ENCODE measurements around the gene MAPRE2. TPM values are rescaled to one million over a fixed set of nuclear protein-coding genes. Genes with fewer than 3 reads are reported as not detected.
A peak's percentile ranks its signal among the peaks of the same experiment; 100 is the strongest.

The MAPRE2 gene
- total and polyA plus RNA-seq, 4 donors = 65.3 to 203 (median 129) TPM

DNA sequence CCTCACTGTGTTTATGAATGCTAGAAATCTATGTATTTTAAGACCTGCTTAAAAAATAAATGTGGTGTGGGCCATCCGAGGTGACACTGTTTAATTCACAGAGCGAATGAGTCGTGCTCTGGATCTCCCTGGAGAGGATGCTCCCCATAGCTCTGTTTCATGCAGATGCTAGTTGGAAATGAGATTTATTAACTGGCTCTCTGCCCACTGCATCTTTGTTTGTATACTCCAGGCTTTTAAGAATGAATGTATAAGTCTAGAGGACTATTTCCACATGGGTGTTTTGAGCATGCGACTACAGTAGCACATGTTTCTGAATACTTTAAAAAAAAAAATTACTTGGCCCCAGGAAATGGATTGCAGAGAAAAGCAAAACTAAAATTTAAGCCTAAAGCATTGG is 3.9 kb downstream of the MAPRE2 start:
- H3K4me3 ChIP-seq (ENCODE audit: low read depth, low read length) = no peak overlapping the region
- 8% methylated on average over 3 of the region's 4 CpGs for WGBS (ENCODE audit: insufficient coverage)
- H3K4me1 ChIP-seq (ENCODE audit: control insufficient read depth, insufficient read depth, low read length) = peaks cover 8% of the 10 kb centered on the region
- H3K36me3 ChIP-seq (ENCODE audit: control insufficient read depth, insufficient read depth, low read length) = no peaks in the 10 kb centered on the region
- H3K9me3 ChIP-seq (ENCODE audit: control insufficient read depth, insufficient read depth, low read length) = no peaks in the 10 kb centered on the region
- no peaks in the 10 kb centered on the region for H3K27me3 ChIP-seq (ENCODE audit: control insufficient read depth, insufficient read depth, low read length)
- peak overlapping the region; percentile 25 for H3K27ac ChIP-seq (ENCODE audit: low read depth, low read length)
- DNase-seq (ENCODE audit: low read depth in 4 of 6, low spot score in 6 of 6) = peak in 2 of 6 donors; percentile 60 to 68

DNA sequence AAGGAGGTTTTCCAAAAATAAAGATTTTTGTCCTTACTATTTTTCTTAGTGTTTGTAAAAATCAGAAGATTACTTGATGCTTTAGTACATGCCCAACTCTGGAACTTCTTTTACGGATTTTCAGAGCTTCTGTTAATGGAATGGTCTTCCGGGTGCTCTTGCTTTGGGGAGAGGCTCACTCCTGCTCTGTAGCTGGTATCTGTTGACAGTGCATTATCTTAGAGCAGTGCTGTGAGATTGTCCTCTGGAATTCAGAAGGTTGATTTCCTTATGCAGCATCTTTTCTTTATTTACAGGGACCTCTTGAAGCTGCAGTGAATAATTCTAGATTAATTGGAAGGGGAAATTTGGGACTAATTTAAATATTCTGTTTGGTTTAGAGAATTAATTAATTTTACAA is 4.6 kb downstream of the MAPRE2 start:
- Histone ChIP-seq H3K4me3 (ENCODE audit: low read depth, low read length) (no peak overlapping the region), H3K27me3 (ENCODE audit: control insufficient read depth, insufficient read depth, low read length) (no peaks in the 10 kb centered on the region), H3K27ac (ENCODE audit: low read depth, low read length) (peak overlapping the region; percentile 25), H3K9me3 (ENCODE audit: control insufficient read depth, insufficient read depth, low read length) (no peaks in the 10 kb centered on the region), H3K4me1 (ENCODE audit: control insufficient read depth, insufficient read depth, low read length) (peaks cover 8% of the 10 kb centered on the region), H3K36me3 (ENCODE audit: control insufficient read depth, insufficient read depth, low read length) (no peaks in the 10 kb centered on the region)
- 40% methylated on average over 1 of the region's 2 CpGs for WGBS (ENCODE audit: insufficient coverage)
- DNase-seq (ENCODE audit: low read depth in 4 of 6, low spot score in 6 of 6) = no peak

DNA sequence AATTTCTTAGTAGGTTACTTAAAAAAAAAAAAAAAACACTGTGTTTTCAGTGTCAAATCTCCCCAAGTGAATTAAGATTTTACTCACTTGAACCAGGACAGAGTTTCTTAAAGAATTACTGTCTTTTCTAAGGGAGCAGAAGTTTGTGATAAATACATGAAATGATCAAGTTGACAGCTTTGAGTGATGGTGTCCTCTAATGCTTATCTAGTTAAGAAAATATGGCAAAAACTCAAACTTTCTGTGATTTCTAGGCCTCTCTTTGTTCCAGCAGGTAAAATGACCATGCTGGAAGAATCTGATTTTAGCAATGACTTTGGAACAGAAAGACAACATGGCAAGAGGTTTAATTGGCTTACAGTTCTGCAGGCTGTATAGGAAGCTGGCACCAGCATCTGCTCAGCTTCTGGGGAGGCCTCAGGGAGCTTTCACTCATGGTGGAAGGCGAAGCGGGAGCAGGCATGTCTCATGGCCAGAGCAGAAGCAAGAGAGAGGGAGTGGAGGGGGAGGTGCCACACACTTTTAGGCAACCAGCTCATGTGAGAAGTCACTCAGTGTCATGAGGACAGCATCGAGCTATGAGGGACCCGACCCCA is 6.6 kb downstream of the MAPRE2 start:
- Histone ChIP-seq H3K9me3 (ENCODE audit: control insufficient read depth, insufficient read depth, low read length) (no peaks in the 10 kb centered on the region), H3K4me3 (ENCODE audit: low read depth, low read length) (no peak overlapping the region), H3K27me3 (ENCODE audit: control insufficient read depth, insufficient read depth, low read length) (no peaks in the 10 kb centered on the region), H3K27ac (ENCODE audit: low read depth, low read length) (no peak overlapping the region), H3K4me1 (ENCODE audit: control insufficient read depth, insufficient read depth, low read length) (peaks cover 8% of the 10 kb centered on the region), H3K36me3 (ENCODE audit: control insufficient read depth, insufficient read depth, low read length) (no peaks in the 10 kb centered on the region)
- 94% methylated on average over 2 of the region's 4 CpGs for WGBS (ENCODE audit: insufficient coverage)
- DNase-seq (ENCODE audit: low read depth in 4 of 6, low spot score in 6 of 6) = no peak

DNA sequence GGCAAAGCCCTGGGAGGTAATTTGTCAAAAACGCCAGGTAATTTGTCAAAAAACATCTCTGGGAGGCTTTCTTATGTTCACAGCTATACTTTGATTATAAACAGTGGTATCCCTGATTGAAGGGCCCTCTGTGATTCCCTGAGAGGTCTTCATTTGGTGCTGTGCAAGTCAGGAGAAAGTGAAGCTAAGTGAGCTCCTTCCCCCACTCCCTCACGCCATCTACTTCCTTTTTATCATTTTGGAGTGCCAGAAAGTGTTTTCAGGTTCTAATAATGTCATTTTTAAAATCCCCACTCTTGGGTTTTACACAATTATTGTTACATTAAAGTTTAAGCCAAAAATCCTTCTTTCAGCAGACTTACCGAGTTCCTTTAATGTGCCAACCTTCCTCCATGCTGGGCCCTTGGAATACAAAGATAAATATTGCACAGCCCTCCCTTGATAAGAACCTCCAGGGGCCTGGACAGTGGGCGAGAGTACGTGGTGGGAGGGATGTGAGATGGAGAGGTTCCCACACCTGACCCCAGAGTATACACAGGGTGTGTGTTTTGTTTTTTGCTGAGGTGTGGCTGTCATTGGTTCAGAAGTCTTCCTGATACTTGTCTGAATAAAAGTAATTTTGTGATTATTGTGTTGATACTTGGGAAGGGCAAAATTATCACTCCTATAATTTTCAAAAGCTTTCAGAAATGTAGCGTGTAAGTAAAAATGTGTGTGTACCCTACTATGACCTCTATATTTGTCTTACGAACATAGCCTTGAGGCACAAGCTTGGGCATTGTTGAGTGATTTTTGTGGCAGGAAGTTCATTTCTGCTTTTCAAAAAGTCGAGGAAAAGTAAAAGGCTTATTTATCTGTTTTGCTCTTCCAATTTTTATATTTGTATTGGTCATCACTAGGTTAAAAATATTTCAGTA is 8.2 kb downstream of the MAPRE2 start:
- peaks cover 3% of the 10 kb centered on the region for H3K4me1 ChIP-seq (ENCODE audit: control insufficient read depth, insufficient read depth, low read length)
- no peaks in the 10 kb centered on the region for H3K36me3 ChIP-seq (ENCODE audit: control insufficient read depth, insufficient read depth, low read length)
- WGBS (ENCODE audit: insufficient coverage) = no CpG with 5 or more reads among the region's 8 CpGs
- no peaks in the 10 kb centered on the region for H3K27me3 ChIP-seq (ENCODE audit: control insufficient read depth, insufficient read depth, low read length)
- H3K4me3 ChIP-seq (ENCODE audit: low read depth, low read length) = no peak overlapping the region
- H3K27ac ChIP-seq (ENCODE audit: low read depth, low read length) = peak overlapping the region; percentile 71
- no peaks in the 10 kb centered on the region for H3K9me3 ChIP-seq (ENCODE audit: control insufficient read depth, insufficient read depth, low read length)
- no peak for DNase-seq (ENCODE audit: low read depth in 4 of 6, low spot score in 6 of 6)

DNA sequence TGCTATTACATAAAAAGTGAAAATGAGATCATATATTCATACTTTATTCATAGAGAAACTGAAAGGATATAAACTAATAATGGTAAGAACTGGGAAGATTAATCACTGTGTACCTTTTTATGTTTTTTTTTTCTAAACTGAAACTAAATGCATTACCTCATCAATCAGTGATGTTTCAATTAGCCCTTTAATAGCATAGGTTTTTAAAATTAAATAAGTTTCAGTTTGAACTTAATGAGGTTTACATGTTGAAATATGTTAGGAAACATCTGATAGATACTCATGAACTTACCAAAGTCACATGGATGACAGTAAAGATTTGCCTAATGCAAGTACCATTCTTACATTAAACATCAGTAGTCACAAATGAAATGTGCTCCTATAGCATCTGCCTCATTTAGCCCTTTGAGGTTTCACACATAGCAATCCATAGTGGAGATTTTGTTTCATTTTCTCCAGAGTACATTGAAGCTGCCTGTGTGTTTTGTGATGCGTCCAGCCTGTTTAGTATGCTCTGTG is 8.9 kb downstream of the MAPRE2 start:
- H3K27me3 ChIP-seq (ENCODE audit: control insufficient read depth, insufficient read depth, low read length) = no peaks in the 10 kb centered on the region
- no peak for DNase-seq (ENCODE audit: low read depth in 4 of 6, low spot score in 6 of 6)
- no peaks in the 10 kb centered on the region for H3K9me3 ChIP-seq (ENCODE audit: control insufficient read depth, insufficient read depth, low read length)
- peak overlapping the region; percentile 71 for H3K27ac ChIP-seq (ENCODE audit: low read depth, low read length)
- H3K4me3 ChIP-seq (ENCODE audit: low read depth, low read length) = no peak overlapping the region
- no peaks in the 10 kb centered on the region for H3K4me1 ChIP-seq (ENCODE audit: control insufficient read depth, insufficient read depth, low read length)
- H3K36me3 ChIP-seq (ENCODE audit: control insufficient read depth, insufficient read depth, low read length) = no peaks in the 10 kb centered on the region
- no CpG with 5 or more reads among the region's 1 CpG for whole genome bisulfite sequencing (ENCODE audit: insufficient coverage)

DNA sequence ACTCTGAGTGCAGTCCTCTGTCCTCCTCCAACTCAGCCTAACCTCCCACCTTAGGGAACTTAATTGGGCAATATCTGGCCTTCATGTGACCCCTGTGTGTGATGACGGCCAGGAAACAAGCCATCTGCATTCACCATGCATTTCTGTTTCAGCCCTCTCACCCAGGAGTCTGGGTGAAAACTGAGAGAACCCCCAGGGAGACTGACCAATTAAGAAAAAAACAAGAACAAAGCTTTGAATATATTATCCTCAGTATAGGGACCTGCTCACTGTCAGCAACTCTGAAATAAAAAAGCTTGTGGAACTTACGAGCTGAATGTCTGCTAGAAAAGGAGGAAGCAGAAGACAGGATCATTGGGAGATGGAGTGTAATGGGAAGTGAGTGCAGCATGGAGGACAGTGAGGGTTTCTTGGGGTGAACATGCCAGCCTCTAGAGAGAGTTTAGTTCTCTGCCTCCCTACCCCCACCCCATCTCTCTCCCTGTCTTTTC is 9.5 kb downstream of the MAPRE2 start:
- Histone ChIP-seq H3K4me1 (ENCODE audit: control insufficient read depth, insufficient read depth, low read length) (no peaks in the 10 kb centered on the region), H3K36me3 (ENCODE audit: control insufficient read depth, insufficient read depth, low read length) (no peaks in the 10 kb centered on the region), H3K27me3 (ENCODE audit: control insufficient read depth, insufficient read depth, low read length) (no peaks in the 10 kb centered on the region), H3K9me3 (ENCODE audit: control insufficient read depth, insufficient read depth, low read length) (no peaks in the 10 kb centered on the region), H3K27ac (ENCODE audit: low read depth, low read length) (peak overlapping the region; percentile 71), H3K4me3 (ENCODE audit: low read depth, low read length) (no peak overlapping the region)
- 33% methylated on average over 1 of the region's 2 CpGs for WGBS (ENCODE audit: insufficient coverage)
- DNase-seq (ENCODE audit: low read depth in 4 of 6, low spot score in 6 of 6) = peak in 1 of 6 donors; percentile 60

DNA sequence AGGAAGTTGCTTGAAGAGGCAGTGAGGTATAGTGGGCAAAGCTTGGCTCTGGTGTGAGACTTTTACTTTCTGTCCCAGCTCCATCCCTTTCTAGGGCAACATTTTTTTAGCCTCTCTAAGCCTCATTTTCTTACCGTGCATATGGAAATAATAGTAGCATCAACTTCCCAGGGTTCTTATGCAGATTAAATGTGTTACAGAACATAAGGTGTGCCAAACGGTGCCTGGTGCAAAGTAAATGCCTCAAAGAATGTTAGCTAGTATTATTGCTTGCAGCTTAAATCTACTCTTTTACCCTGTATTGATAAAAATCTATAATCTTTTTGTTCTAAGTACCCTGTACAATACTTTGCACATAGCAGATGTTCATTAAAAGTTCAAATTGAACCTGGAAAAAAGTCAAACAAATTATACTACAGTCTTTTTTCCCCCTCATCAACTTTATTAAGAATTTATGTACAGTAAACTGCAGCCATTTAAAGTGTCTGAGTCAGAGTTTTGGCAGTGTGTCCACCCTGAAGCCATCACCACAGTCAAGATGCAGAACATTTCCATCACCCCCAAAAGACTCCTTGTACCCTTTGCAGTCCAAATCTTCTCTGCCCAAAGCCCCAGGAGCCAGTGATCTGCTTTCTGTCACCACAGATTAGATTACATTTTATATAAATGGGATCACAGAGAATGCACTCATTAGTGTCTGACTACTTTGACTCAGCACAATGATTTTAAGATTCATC is 10.6 kb downstream of the MAPRE2 start:
- no CpG with 5 or more reads among the region's 2 CpGs for WGBS (ENCODE audit: insufficient coverage)
- Histone ChIP-seq H3K4me1 (ENCODE audit: control insufficient read depth, insufficient read depth, low read length) (no peaks in the 10 kb centered on the region), H3K9me3 (ENCODE audit: control insufficient read depth, insufficient read depth, low read length) (no peaks in the 10 kb centered on the region), H3K4me3 (ENCODE audit: low read depth, low read length) (no peak overlapping the region), H3K36me3 (ENCODE audit: control insufficient read depth, insufficient read depth, low read length) (no peaks in the 10 kb centered on the region), H3K27me3 (ENCODE audit: control insufficient read depth, insufficient read depth, low read length) (no peaks in the 10 kb centered on the region), H3K27ac (ENCODE audit: low read depth, low read length) (no peak overlapping the region)
- DNase-seq (ENCODE audit: low read depth in 4 of 6, low spot score in 6 of 6) = no peak

DNA sequence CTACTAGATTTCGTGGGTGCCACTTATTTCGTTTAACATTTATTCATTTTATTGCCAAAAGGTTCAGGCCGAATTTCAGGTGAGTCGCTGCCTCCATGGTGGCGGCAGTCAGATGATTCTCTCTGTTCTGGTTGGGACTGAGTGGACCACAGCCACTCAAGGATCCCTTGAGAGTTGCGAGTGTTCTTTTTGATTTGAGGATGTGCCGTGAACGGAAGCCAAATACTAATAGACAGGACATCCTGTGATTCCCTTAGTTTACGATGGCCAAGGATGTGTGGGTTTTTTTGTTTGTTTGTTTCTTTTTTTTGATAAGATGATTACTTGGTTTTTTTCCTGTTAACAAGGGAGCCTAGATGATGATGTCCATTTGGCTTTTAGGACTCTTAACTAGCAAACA is 13.2 kb downstream of the MAPRE2 start:
- no peaks in the 10 kb centered on the region for H3K9me3 ChIP-seq (ENCODE audit: control insufficient read depth, insufficient read depth, low read length)
- H3K27ac ChIP-seq (ENCODE audit: low read depth, low read length) = no peak overlapping the region
- DNase-seq (ENCODE audit: low read depth in 4 of 6, low spot score in 6 of 6) = no peak
- H3K4me3 ChIP-seq (ENCODE audit: low read depth, low read length) = no peak overlapping the region
- H3K27me3 ChIP-seq (ENCODE audit: control insufficient read depth, insufficient read depth, low read length) = no peaks in the 10 kb centered on the region
- no peaks in the 10 kb centered on the region for H3K4me1 ChIP-seq (ENCODE audit: control insufficient read depth, insufficient read depth, low read length)
- H3K36me3 ChIP-seq (ENCODE audit: control insufficient read depth, insufficient read depth, low read length) = no peaks in the 10 kb centered on the region
- WGBS (ENCODE audit: insufficient coverage) = 96% methylated on average over 7 of the region's 9 CpGs

DNA sequence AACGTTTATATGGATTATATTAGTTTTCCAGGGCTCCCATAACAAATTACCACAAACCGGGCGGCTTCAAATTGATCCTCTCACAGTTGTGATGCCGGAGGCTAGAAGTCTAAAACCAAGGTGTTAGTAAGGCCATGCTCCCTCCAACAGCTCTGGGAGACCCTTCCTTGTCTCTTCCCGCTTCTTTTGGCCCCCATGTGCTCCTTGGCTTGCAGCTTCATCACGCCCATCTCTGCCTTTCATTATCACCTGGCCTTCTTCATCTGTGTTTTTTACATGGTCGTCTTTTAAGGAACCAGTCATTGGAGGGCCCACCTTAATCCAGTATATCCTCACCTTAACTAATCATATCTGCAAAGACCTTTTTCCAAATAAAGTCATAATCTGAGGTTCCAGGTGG is 13.9 kb downstream of the MAPRE2 start:
- 97% methylated on average over 4 of the region's 7 CpGs for WGBS (ENCODE audit: insufficient coverage)

More for the DNA sequence above, 13.9 kb downstream of the MAPRE2 start:
- Histone ChIP-seq H3K27me3 (ENCODE audit: control insufficient read depth, insufficient read depth, low read length) (no peaks in the 10 kb centered on the region), H3K9me3 (ENCODE audit: control insufficient read depth, insufficient read depth, low read length) (no peaks in the 10 kb centered on the region), H3K4me3 (ENCODE audit: low read depth, low read length) (no peak overlapping the region), H3K27ac (ENCODE audit: low read depth, low read length) (no peak overlapping the region), H3K4me1 (ENCODE audit: control insufficient read depth, insufficient read depth, low read length) (peaks cover 3% of the 10 kb centered on the region), H3K36me3 (ENCODE audit: control insufficient read depth, insufficient read depth, low read length) (no peaks in the 10 kb centered on the region)
- DNase-seq (ENCODE audit: low read depth in 4 of 6, low spot score in 6 of 6) = no peak

All from spinal cord (tissue), 10 donors.